ENCODE results near the gene ABHD6.
"Not testable (repeated sequence)": the region's sequence is repeated elsewhere in the genome, so short reads cannot be mapped to it uniquely, and the experiment has no call there.

ABHD6 gene

GRCh38 chr3:58241306-58242044, 3.9 kb downstream of the ABHD6 start:
- DNase-seq (ENCODE audit: low read depth): no peak
- H3K4me3 ChIP-seq (ENCODE audit: low read length): no peak overlapping the region
- TF ChIP-seq CTCF (IDR thresholded peaks at IDR 0.05; ENCODE audit: insufficient read depth, low read depth, low read length, missing control alignments): no peak

- H3K4me3 ChIP-seq (ENCODE audit: low read length): no peak overlapping the region
- peak; percentile 69 for DNase-seq (ENCODE audit: low read depth)
- no peak for TF ChIP-seq CTCF (IDR thresholded peaks at IDR 0.05; ENCODE audit: insufficient read depth, low read depth, low read length, missing control alignments)
Measured at GRCh38 chr3:58242340-58242739, 4.7 kb downstream of the ABHD6 start.

- H3K4me3 ChIP-seq (ENCODE audit: low read length); DNase-seq (ENCODE audit: low read depth): not testable (repeated sequence)
Measured at GRCh38 chr3:58242860-58243259, 5.3 kb downstream of the ABHD6 start.

- TF ChIP-seq CTCF (IDR thresholded peaks at IDR 0.05; ENCODE audit: insufficient read depth, low read depth, low read length, missing control alignments): no peak
- no peak for DNase-seq (ENCODE audit: low read depth)
Measured at GRCh38 chr3:58243976-58244585, 6.5 kb downstream of the ABHD6 start.

GRCh38 chr3:58246148-58247047, 8.8 kb downstream of the ABHD6 start:
- no peak for DNase-seq (ENCODE audit: low read depth)
- no peak overlapping the region for H3K4me3 ChIP-seq (ENCODE audit: low read length)
- no peak for TF ChIP-seq CTCF (IDR thresholded peaks at IDR 0.05; ENCODE audit: insufficient read depth, low read depth, low read length, missing control alignments)

More at GRCh38 chr3:58243976-58244585, 6.5 kb downstream of the ABHD6 start:
- H3K4me3 ChIP-seq (ENCODE audit: low read length): no peak overlapping the region

GRCh38 chr3:58249358-58250092, 11.9 kb downstream of the ABHD6 start:
- no peak overlapping the region for H3K4me3 ChIP-seq (ENCODE audit: low read length)
- TF ChIP-seq CTCF (IDR thresholded peaks at IDR 0.05; ENCODE audit: insufficient read depth, low read depth, low read length, missing control alignments): peak; percentile 24
- DNase-seq (ENCODE audit: low read depth): no peak

All from epithelial cell of esophagus (primary cell).